OCI-LY7 (cell line): ENCODE results near the gene RASAL3.

Experiments used
- CTCF ChIP-seq: fragments of 200-600 bp; sonication (generic); conservative IDR thresholded peaks from 2 replicates; pipeline ENCODE4 v1.5.1; 2014; ENCODE audit warnings: mild to moderate bottlenecking, antibody characterized with exemption, low read length, moderate library complexity, mixed read lengths
- EZH2phosphoT487 ChIP-seq: fragments of 200-600 bp; sonication (generic); IDR thresholded peaks from 2 replicates; pipeline ENCODE4 v1.6.1; 2018; ENCODE audit warnings: low read depth, borderline replicate concordance, mild to moderate bottlenecking, mixed run types, antibody characterized with exemption, low read length, moderate library complexity, mixed read lengths

- TF ChIP-seq CTCF (no peak), EZH2phosphoT487 (no peak)
Observed at GRCh38 chr19:15495151-15495550, 30.8 kb upstream of the RASAL3 start.
